Neural progenitor cell (in vitro differentiated cells): ENCODE data around the gene ITSN1. TPM values are rescaled to one million over a fixed set of nuclear protein-coding genes. Genes with fewer than 3 reads are reported as not detected.

ENCODE experiments used
- DNase-seq: peaks from one replicate; pipeline ENCODE4 v3.0.0-alpha.2; 2016; ENCODE audit warnings: low spot score
- H2AFZ ChIP-seq: fragments of 200-600 bp; sonication (generic); replicated peaks from 2 replicates; pipeline ENCODE4 v1.6.1; 2016; ENCODE audit warnings: antibody characterized with exemption
- H3F3A ChIP-seq: fragments of 200-600 bp; sonication (generic); 2 replicates; pipeline ENCODE4 v1.6.1; 2016; ENCODE audit warnings: antibody characterized with exemption, low read depth
- H3K27ac ChIP-seq: fragments of 200-600 bp; sonication (generic); 2 replicates; pipeline ENCODE4 v1.5.1; 2016; ENCODE audit warnings: mild to moderate bottlenecking
- H3K27me3 ChIP-seq: fragments of 200-600 bp; sonication (generic); 2 replicates; pipeline ENCODE4 v1.6.1; 2016; ENCODE audit warnings: mild to moderate bottlenecking, moderate library complexity
- H3K36me3 ChIP-seq: fragments of 200-600 bp; sonication (generic); 2 replicates; pipeline ENCODE4 v1.5.1; 2016
- H3K4me1 ChIP-seq: fragments of 200-600 bp; sonication (generic); 2 replicates; pipeline ENCODE4 v1.6.1; 2016; ENCODE audit warnings: mixed run types
- H3K4me2 ChIP-seq: fragments of 200-600 bp; sonication (generic); 2 replicates; pipeline ENCODE4 v1.6.1; 2016
- H3K4me3 ChIP-seq: fragments of 200-600 bp; sonication (generic); 2 replicates; pipeline ENCODE4 v1.5.1; 2016
- H3K79me2 ChIP-seq: fragments of 200-600 bp; sonication (generic); 2 replicates; pipeline ENCODE4 v1.6.1; 2016; ENCODE audit warnings: low read depth
- H3K9ac ChIP-seq: fragments of 200-600 bp; sonication (generic); 2 replicates; pipeline ENCODE4 v1.6.1; 2016
- H3K9me3 ChIP-seq: fragments of 200-600 bp; sonication (generic); 2 replicates; pipeline ENCODE4 v1.5.1; 2016; ENCODE audit warnings: low read depth
- H4K20me1 ChIP-seq: fragments of 200-600 bp; sonication (generic); 2 replicates; pipeline ENCODE4 v1.6.1; 2016; ENCODE audit warnings: low read depth
- H3K27ac Mint-ChIP-seq: 3 replicates; pipeline ENCODE4 v1.8.0; 2021; ENCODE audit warnings: mixed read lengths
- H3K27me3 Mint-ChIP-seq: 2 replicates; pipeline ENCODE4 v1.8.0; 2022; ENCODE audit warnings: low read depth, mild to moderate bottlenecking, inconsistent platforms, moderate library complexity, mixed read lengths; ENCODE audit not compliant: insufficient read depth
- H3K36me3 Mint-ChIP-seq: 3 replicates; pipeline ENCODE4 v1.8.0; 2021; ENCODE audit warnings: mixed read lengths
- H3K4me1 Mint-ChIP-seq: 3 replicates; pipeline ENCODE4 v1.8.0; 2021; ENCODE audit warnings: mixed read lengths
- H3K4me3 Mint-ChIP-seq: 3 replicates; pipeline ENCODE4 v1.8.0; 2021; ENCODE audit warnings: mild to moderate bottlenecking, moderate library complexity, mixed read lengths
- H3K9me3 Mint-ChIP-seq: 3 replicates; pipeline ENCODE4 v1.8.0; 2020; ENCODE audit warnings: mixed read lengths
- CTCF ChIP-seq: fragments of 200-600 bp; sonication (generic); IDR thresholded peaks from 2 replicates; pipeline ENCODE4 v1.5.1; 2017; ENCODE audit warnings: antibody characterized with exemption, mild to moderate bottlenecking
- EZH2 ChIP-seq: fragments of 200-600 bp; sonication (generic); IDR thresholded peaks from 2 replicates; pipeline ENCODE4 v1.6.1; 2017; ENCODE audit warnings: antibody characterized with exemption, mild to moderate bottlenecking, moderate library complexity
- EZH2phosphoT487 ChIP-seq: fragments of 200-600 bp; sonication (generic); IDR thresholded peaks from 2 replicates; pipeline ENCODE4 v1.6.1; 2017; ENCODE audit warnings: antibody characterized with exemption
- total RNA-seq: library from RNA; depleted of rRNA; stranded (reverse); fragments of >200 nt; gene quantifications from 2 replicates; pipeline ENCODE4 v1.2.3, GENCODE V29; 2015; ENCODE audit warnings: low replicate concordance

The ITSN1 gene
- total RNA-seq, 1 donor from 2014 or later: 136 TPM

DNA sequence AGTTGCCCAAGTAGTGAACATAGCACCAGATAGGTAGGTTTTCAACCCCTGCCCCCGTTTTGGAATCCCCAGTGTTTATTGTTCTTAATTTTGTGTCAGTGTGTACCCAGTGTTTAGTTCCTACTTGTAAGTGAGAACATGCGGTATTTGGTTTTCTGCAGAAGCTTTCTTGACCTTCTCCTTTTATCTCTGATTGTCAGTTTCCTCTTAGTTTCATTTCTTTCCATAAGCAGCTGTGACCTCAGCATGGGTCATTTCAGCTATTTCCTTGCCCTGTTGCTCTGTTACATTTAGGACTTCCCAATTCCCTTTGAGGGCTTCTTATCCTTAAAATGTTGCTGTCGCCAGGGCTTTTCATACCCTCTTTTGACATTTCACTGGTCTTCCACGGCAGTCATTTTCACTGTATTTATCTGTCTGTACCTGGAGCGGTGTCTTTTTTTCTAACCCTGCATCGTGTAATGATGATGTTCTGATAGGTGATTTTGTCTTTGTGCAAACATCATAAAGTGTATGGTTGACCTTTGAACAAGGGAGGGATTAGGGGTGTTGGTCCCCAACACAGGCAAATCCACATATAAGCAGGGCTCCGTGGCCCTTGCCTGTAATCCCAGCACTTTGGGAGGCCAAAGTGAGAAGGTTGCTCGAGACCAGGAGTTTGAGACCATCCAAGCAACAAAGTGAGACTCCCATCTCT, 15.0 kb downstream of the ITSN1 start:
- Histone ChIP-seq H3K27me3 (no peaks in the 10 kb centered on the region), H2AFZ (no peak overlapping the region), H3F3A (no peaks in the 10 kb centered on the region), H3K27ac (no peak overlapping the region), H3K4me1 (peaks cover 5% of the 10 kb centered on the region), H4K20me1 (peaks cover 67% of the 10 kb centered on the region), H3K9me3 (no peaks in the 10 kb centered on the region), H3K79me2 (peaks cover 100% of the 10 kb centered on the region), H3K4me2 (no peak overlapping the region), H3K9ac (no peak overlapping the region), H3K4me3 (no peak overlapping the region), H3K36me3 (no peaks in the 10 kb centered on the region)
- no peak for DNase-seq
- Mint-ChIP-seq H3K27ac (no peak overlapping the region), H3K4me3 (no peak overlapping the region), H3K4me1 (peaks cover 20% of the 10 kb centered on the region), H3K36me3 (peaks cover 74% of the 10 kb centered on the region), H3K9me3 (peaks cover 63% of the 10 kb centered on the region), H3K27me3 (peaks cover 4% of the 10 kb centered on the region)
- no peak for TF ChIP-seq CTCF
- no peak for TF ChIP-seq EZH2phosphoT487
- TF ChIP-seq EZH2: no peak

- Mint-ChIP-seq H3K36me3 (peaks cover 63% of the 10 kb centered on the region), H3K4me3 (no peak overlapping the region), H3K27ac (no peak overlapping the region), H3K9me3 (peaks cover 55% of the 10 kb centered on the region), H3K4me1 (peaks cover 20% of the 10 kb centered on the region), H3K27me3 (peaks cover 4% of the 10 kb centered on the region)
- peaks cover 71% of the 10 kb centered on the region for H4K20me1 ChIP-seq
- H3K4me2 ChIP-seq: no peak overlapping the region
- H3F3A ChIP-seq: no peaks in the 10 kb centered on the region
- H3K79me2 ChIP-seq: peaks cover 100% of the 10 kb centered on the region
- no peak overlapping the region for H2AFZ ChIP-seq
- no peaks in the 10 kb centered on the region for H3K36me3 ChIP-seq
- no peak overlapping the region for H3K4me3 ChIP-seq
- no peaks in the 10 kb centered on the region for H3K27me3 ChIP-seq
- H3K4me1 ChIP-seq: peaks cover 5% of the 10 kb centered on the region
- H3K27ac ChIP-seq: no peak overlapping the region
- H3K9ac ChIP-seq: no peak overlapping the region
- DNase-seq: no peak
- TF ChIP-seq EZH2: no peak
- no peak for TF ChIP-seq EZH2phosphoT487
- TF ChIP-seq CTCF: no peak
- no peaks in the 10 kb centered on the region for H3K9me3 ChIP-seq
Observed at GRCh38 chr21:33658919-33659567, 16.7 kb downstream of the ITSN1 start.

GRCh38 chr21:33659568-33659949, 17.3 kb downstream of the ITSN1 start:
- Histone ChIP-seq H3K36me3 (no peaks in the 10 kb centered on the region), H3K79me2 (peaks cover 100% of the 10 kb centered on the region), H3K4me3 (no peak overlapping the region), H3K4me2 (no peak overlapping the region), H2AFZ (no peak overlapping the region), H3K9me3 (no peaks in the 10 kb centered on the region), H3K27ac (no peak overlapping the region), H3F3A (no peaks in the 10 kb centered on the region), H3K27me3 (no peaks in the 10 kb centered on the region), H3K9ac (no peak overlapping the region), H4K20me1 (peaks cover 71% of the 10 kb centered on the region), H3K4me1 (peaks cover 2% of the 10 kb centered on the region)
- Mint-ChIP-seq H3K27me3 (peaks cover 4% of the 10 kb centered on the region), H3K9me3 (peaks cover 52% of the 10 kb centered on the region), H3K4me1 (peaks cover 17% of the 10 kb centered on the region), H3K36me3 (peaks cover 59% of the 10 kb centered on the region), H3K4me3 (no peak overlapping the region), H3K27ac (no peak overlapping the region)
- no peak for DNase-seq
- TF ChIP-seq EZH2phosphoT487 (no peak), EZH2 (no peak), CTCF (no peak)
